Heart right ventricle (tissue), 16 donors: ENCODE measurements around the gene TRA2A. TPM values are rescaled to one million over a fixed set of nuclear protein-coding genes. Genes with fewer than 3 reads are reported as not detected.

ENCODE experiments used
- ATAC-seq, 8 donors: fragments of 200-7000 bp; cut with Tn5 transposase; one replicate each; pipeline ENCODE4 v1.9.1; 2020; ENCODE audit warnings: mild to moderate bottlenecking in 8 of 8, moderate library complexity in 8 of 8, moderate number of reproducible peaks in 1 of 8
- DNase-seq, 2 donors: peaks; one replicate each; pipeline ENCODE4 v3.0.0-alpha.2; 2020
- H3K27ac ChIP-seq, 10 donors: fragments of 200-600 bp; sonication (generic) in 2 of 10; one replicate each; pipeline versions ENCODE4 v1.5.0 to v1.8.0; 2020 to 2022; ENCODE audit warnings: mild to moderate bottlenecking in 3 of 10
- H3K27me3 ChIP-seq, 7 donors: fragments of 200-600 bp; one replicate each; pipeline ENCODE4 v1.8.0; 2021 to 2022; ENCODE audit warnings: mild to moderate bottlenecking in 2 of 7
- H3K36me3 ChIP-seq, 9 donors: fragments of 200-600 bp; sonication (generic) in 1 of 9; one replicate each; pipeline versions ENCODE4 v1.5.0 to v1.8.0; 2020 to 2022; ENCODE audit warnings: mild to moderate bottlenecking in 2 of 9
- H3K4me1 ChIP-seq, 9 donors: fragments of 200-600 bp; sonication (generic) in 1 of 9; one replicate each; pipeline versions ENCODE4 v1.5.0 to v1.8.0; 2020 to 2022; ENCODE audit warnings: mild to moderate bottlenecking in 4 of 9
- H3K4me3 ChIP-seq, 10 donors: fragments of 200-600 bp; sonication (generic) in 2 of 10; one replicate each; pipeline versions ENCODE4 v1.5.0 to v1.8.0; 2020 to 2022; ENCODE audit warnings: mild to moderate bottlenecking in 7 of 10, moderate library complexity in 2 of 10
- H3K9me3 ChIP-seq, 11 donors: fragments of 200-600 bp in 10 of 11; sonication (generic) in 2 of 11; one replicate each; pipeline versions ENCODE4 v1.5.0 to v1.8.0; 2013 to 2022; ENCODE audit warnings: mild to moderate bottlenecking in 2 of 11, control low read depth in 1 of 11, moderate library complexity in 1 of 11
- WGBS, 2 donors: extraction: QIAGEN DNeasy Blood & Tissue Kit; methylation state at CpG; one replicate each; pipeline ENCODE4 v1.1.7; 2013; ENCODE audit warnings: inconsistent platforms in 1 of 2; 5-methylcytosine and 5-hydroxymethylcytosine counted together
- intact Hi-C, 10 donors: fragments of 100-400 bp; cut with DNase I; formaldehyde crosslinking; loops; one replicate each; pipeline versions ENCODE4 v1.11.1 to v1.14.2; 2022
- polyA plus RNA-seq, 2 donors: library from polyadenylated mRNA; stranded (reverse); fragments of 200-250 nt; gene quantifications; one replicate each; pipeline ENCODE4 v1.2.3, GENCODE V29; 2013
- total RNA-seq, 10 donors: library from RNA; stranded (reverse); fragmentation: NEBNext Ultra II Directional in 3 of 10; extraction: Animal tissue kit (Norgen Biotek cat#: 25700) in 3 of 10; gene quantifications; one replicate each; pipeline versions ENCODE4 v1.2.1 to v1.2.4, GENCODE V29; 2021 to 2023
- TF ChIP-seq, protein P1 (sequence below), 9 donors: fragments of 200-600 bp; sonication (generic) in 2 of 9; IDR thresholded peaks; one replicate each; pipeline versions ENCODE4 v1.5.0 to v1.8.0; 2021 to 2022; ENCODE audit warnings: antibody characterized with exemption in 9 of 9, mild to moderate bottlenecking in 5 of 9, moderate library complexity in 1 of 9
- donor health status: Arrhythmogenic right ventricular cardiomyopathy.
- donor health status: ischemic (EF 13 %, LVEDD 7.1; RV severe dilation, severe dysfunction).
- donor health status: healthy with polysubstance abuse.
- donor health status: DM: no; HTN: yes; CAD: no.
- donor health status: DM: no; HTN: no; CAD: no.
- donor health status: ischemic (EF 25% LVEDD 6.9; RV normal size, moderate dysfunction).
- donor health status: ischemic (EF 25% LVEDD 5.7; RV mildly dilated, moderate dysfunction).
- donor health status: healthy.
- donor health status: DM: yes; HTN: yes; CAD: no.
- donor health status: Ischemic cardiomyopathy.
- donor health status: ischemic (EF 35%, LVEDD 5.7; RV mildly dilated, moderate dysfunction).
- donor health status: nonischemic (EF 11% LVEDD 7.7; RV severe dilation, severe dysfunction).
- donor health status: DM: yes; HTN: yes; CAD: no.
- donor health status: PGD.
- donor health status: ischemic (EF 29% LVEDD 5.4; RV normal size, mild dysfunction).
- donor health status: nonischemic (EF 23%, LVEDD 6.1; RV moderate dilation, normal function).

The TRA2A gene
- total and polyA plus RNA-seq, 12 donors: 24.6 to 86.8 (median 31.2) TPM

DNA sequence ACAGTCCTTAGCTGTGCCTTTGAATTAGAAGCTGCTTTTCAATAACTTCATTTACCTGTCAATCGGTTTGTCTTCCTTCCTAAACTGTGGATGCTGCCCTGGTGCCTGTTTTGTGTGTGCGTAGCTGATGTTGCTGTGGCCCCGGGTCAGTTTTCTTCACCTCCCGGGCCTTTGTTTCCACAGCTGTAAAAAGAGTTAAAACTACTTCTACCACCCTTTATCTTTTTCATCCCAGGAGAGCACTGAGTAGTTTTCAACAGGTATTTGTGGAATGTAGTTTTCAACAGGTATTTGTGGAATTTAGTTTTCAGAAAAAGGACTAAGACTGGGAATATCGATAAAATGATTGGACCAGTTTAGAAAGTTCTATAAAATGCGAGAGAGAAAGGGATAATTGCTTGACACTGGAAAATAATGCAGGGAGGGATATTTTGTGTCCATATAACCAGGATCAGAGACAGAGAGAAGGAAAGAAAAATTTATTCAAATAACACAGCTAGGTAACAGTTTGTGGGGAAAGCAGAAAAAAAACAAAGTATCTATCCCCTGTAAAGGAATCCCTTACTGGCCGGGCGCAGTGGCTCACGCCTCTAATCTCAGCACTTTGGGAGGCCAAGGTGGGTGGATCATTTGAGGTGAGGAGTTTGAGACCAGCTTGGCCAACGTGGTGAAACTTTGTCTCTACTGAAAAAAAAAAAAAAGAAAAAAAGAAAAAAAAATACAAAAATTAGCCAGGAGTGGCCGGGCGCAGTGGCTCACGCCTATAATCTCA, 45.6 kb downstream of the TRA2A start:
- Histone ChIP-seq H3K36me3 (no peaks in the 10 kb centered on the region), H3K9me3 (no peaks in the 10 kb centered on the region), H3K27me3 (peaks cover 0 to 30% (median 18%) of the 10 kb centered on the region in 7 donors), H3K4me3 (no peak overlapping the region), H3K27ac (no peak overlapping the region), H3K4me1 (peaks cover 0 to 5% (median 0%) of the 10 kb centered on the region in 9 donors)
- TF ChIP-seq, protein P1, sequence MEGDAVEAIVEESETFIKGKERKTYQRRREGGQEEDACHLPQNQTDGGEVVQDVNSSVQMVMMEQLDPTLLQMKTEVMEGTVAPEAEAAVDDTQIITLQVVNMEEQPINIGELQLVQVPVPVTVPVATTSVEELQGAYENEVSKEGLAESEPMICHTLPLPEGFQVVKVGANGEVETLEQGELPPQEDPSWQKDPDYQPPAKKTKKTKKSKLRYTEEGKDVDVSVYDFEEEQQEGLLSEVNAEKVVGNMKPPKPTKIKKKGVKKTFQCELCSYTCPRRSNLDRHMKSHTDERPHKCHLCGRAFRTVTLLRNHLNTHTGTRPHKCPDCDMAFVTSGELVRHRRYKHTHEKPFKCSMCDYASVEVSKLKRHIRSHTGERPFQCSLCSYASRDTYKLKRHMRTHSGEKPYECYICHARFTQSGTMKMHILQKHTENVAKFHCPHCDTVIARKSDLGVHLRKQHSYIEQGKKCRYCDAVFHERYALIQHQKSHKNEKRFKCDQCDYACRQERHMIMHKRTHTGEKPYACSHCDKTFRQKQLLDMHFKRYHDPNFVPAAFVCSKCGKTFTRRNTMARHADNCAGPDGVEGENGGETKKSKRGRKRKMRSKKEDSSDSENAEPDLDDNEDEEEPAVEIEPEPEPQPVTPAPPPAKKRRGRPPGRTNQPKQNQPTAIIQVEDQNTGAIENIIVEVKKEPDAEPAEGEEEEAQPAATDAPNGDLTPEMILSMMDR (IDR thresholded peaks at IDR 0.05): no peak
- intact Hi-C loops: loop anchor here in 1 of 10 donors (10.0 kb wide), 1 partner anchor 191 kb away; the partner anchor contains the start of gene MALSU1
- WGBS, 2 donors: 78 to 82% methylated on average over 13 of the region's 13 CpGs
- ATAC-seq: no peak
- no peak for DNase-seq

DNA sequence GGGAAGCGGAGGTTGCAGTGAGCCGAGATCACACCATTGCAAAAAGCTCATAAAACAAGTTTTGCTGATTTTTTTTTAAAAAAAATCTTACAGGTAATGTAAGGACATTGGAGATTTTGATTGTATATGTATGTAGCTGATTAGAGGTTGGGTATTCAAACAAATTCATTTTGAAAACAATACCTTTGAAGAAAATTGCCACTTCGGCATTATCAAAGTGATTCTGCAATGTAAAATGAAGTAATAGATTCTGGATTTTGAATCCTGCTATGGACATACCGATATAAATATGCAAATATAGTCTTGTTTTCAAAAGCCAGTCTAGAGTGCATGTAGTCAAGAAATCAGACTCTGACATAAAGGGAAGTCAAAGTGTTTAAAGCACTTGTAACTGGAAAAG, 49.1 kb downstream of the TRA2A start:
- intact Hi-C loops: loop anchor here in 1 of 10 donors (10.0 kb wide), 1 partner anchor 188 kb away; the partner anchor contains the start of gene MALSU1
- TF ChIP-seq, protein P1 (IDR thresholded peaks at IDR 0.05): no peak
- WGBS, 2 donors: 96% methylated on average over 4 of the region's 4 CpGs
- H3K9me3 ChIP-seq: no peaks in the 10 kb centered on the region
- peaks cover 0 to 65% (median 53%) of the 10 kb centered on the region in 7 donors for H3K27me3 ChIP-seq
- no peak for ATAC-seq
- no peaks in the 10 kb centered on the region for H3K4me1 ChIP-seq
- DNase-seq: no peak
- no peaks in the 10 kb centered on the region for H3K36me3 ChIP-seq
- no peak overlapping the region for H3K27ac ChIP-seq
- no peak overlapping the region for H3K4me3 ChIP-seq

DNA sequence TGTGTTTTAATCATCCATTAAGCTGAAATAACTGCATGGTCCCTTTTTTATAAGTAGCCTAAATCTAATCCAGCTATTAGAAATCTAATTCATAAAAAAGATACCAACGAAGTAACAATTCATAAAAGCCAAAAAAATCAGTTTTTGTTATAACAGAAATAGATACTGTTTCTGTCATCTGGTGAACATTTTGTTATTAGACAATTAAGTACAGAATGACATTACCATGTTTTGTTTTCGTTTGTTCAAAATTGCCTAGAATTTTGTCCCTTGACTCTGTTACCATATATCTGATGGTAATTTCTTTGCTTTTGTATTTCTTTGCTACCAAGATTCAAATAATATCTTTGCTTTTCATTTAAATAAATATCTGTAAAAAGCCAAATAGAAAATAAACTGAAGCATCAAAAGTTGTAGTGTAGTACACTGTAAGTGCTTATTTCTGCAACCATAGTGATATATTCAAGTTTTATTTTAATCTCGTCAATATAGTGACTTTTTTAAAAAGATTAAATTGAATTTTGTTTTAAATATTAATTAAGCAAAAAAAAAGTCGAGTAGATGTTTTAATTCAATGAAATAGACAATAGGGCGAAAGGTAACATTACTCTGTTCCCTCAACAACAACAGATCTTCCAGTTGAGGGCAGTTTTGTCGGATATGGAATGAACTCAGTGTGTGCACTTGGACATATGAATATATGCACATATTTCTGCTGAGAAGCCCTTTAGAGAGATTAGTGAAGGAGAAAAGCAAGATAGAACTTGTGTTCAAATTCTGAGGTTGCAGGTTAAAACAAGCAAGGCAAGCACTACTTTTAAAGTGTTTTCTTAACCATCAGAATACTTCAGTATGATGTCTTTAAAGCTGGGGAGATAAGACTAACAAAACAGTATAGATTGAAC, 53.6 kb downstream of the TRA2A start:
- Histone ChIP-seq H3K4me1 (peaks cover 0 to 17% (median 11%) of the 10 kb centered on the region in 9 donors), H3K9me3 (no peaks in the 10 kb centered on the region), H3K27me3 (peaks cover 33 to 99% (median 95%) of the 10 kb centered on the region in 7 donors), H3K4me3 (no peak overlapping the region), H3K27ac (no peak overlapping the region), H3K36me3 (no peaks in the 10 kb centered on the region)
- DNase-seq (no peak), ATAC-seq (no peak)
- TF ChIP-seq, protein P1 (IDR thresholded peaks at IDR 0.05): no peak
- 89 to 91% methylated on average over 6 of the region's 6 CpGs for WGBS, 2 donors
- intact Hi-C loops: no loop called here

DNA sequence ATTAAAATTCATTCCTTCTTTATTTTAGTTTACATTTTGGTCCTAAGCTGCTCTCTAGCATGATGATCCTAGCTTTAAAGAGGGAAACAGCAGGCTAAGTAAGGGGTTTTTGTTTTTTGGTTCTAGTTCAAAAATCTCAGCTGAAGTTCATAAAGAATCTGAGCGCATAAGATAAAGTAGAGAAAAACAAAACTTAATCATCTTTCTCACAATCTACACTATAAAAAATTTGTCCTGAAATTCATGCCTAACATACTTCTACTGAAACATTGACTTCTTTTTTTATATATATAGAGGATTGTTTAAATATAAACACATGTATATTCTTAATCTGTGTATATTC, 54.7 kb downstream of the TRA2A start:
- H3K27ac ChIP-seq: no peak overlapping the region
- H3K4me1 ChIP-seq: peaks cover 0 to 17% (median 11%) of the 10 kb centered on the region in 9 donors
- TF ChIP-seq, protein P1 (IDR thresholded peaks at IDR 0.05): no peak
- DNase-seq (no peak), ATAC-seq (no peak)
- no peaks in the 10 kb centered on the region for H3K36me3 ChIP-seq
- 85 to 91% methylated on average over 1 of the region's 1 CpG for WGBS, 2 donors
- no peaks in the 10 kb centered on the region for H3K9me3 ChIP-seq
- no peak overlapping the region for H3K4me3 ChIP-seq
- peaks cover 34 to 100% (median 97%) of the 10 kb centered on the region in 7 donors for H3K27me3 ChIP-seq
- intact Hi-C loops: no loop called here
